Ramos (cell line): ENCODE measurements around the gene RAD51B.
"Not testable (repeated sequence)": the region's sequence is repeated elsewhere in the genome, so short reads cannot be mapped to it uniquely, and the experiment has no call there.

Experiments used
- in situ Hi-C: fragments of 300-500 bp; cut with MboI; formaldehyde crosslinking; loops from one replicate; pipeline ENCODE4 v1.14.3; 2022; ENCODE audit warnings: low sequenced_read_pairs; ENCODE audit not compliant: unreplicated experiment

RAD51B gene

GRCh38 chr14:67819563-67820421 lies at the start of gene RAD51B:
Gene RAD51B, plus strand, starts transcription at chr14:67819779.
- in situ Hi-C loops: no loop called here

DNA sequence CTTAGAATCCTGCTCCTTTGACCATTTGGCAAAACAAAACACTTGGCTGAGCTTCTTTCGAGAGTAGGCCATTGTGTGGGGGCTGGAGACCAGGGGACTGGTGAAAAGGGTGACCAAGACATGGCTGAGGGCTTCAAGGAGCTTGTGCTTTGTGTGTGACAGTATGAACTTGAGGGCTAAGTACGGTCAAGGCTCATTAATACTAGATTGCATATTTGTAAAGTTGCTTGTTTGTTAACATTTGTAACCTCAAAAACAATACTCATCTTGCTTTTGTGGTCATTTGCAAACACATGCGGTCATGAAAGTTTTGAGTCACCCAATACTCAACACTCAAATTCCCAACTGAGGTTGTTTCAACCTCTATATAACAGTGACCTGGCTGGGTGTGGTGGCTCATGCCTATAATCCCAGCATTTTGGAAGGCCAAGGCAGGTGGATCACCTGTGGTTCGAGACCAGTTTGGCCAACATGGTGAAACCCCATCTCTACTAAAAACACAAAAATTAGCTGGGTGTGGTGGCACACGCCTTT lies 45.7 kb upstream of the RAD51B start:
- in situ Hi-C loops: no loop called here

DNA sequence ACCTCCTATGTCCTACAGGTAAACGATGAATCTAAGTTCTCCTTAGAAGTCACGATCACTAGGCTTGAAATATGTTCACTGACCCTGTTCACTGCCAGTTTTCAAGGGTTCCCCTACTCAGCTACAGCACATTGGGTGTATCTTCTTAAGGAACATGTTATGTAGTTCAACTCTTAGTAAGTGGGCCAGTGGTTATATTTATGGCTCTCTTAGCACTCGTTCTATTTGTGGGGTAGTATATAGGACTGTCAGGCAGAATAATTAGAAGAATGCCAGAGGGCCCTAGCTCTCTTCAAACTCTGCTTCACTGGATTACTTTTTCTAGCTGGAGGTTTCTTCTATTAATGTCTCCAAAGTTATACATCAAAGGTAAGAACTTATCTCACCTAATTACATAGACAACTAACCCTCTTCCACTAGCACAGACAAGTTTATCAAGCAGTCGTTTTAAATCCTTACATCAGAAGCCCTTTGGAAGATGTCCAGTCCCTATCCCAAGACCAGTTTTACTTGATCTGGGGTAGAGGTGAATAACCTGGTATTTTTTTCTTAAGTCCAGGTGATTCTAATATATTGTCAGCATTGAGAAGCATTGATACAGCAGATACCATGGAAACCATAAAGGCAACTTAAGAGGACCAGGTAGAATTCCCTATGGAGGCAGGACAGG lies 42.8 kb upstream of the RAD51B start:
- in situ Hi-C loops: no loop called here

- in situ Hi-C loops: no loop called here
Measured at GRCh38 chr14:67778792-67779191, 40.8 kb upstream of the RAD51B start.

GRCh38 chr14:67782090-67782489 lies 37.5 kb upstream of the RAD51B start:
- in situ Hi-C loops: no loop called here

DNA sequence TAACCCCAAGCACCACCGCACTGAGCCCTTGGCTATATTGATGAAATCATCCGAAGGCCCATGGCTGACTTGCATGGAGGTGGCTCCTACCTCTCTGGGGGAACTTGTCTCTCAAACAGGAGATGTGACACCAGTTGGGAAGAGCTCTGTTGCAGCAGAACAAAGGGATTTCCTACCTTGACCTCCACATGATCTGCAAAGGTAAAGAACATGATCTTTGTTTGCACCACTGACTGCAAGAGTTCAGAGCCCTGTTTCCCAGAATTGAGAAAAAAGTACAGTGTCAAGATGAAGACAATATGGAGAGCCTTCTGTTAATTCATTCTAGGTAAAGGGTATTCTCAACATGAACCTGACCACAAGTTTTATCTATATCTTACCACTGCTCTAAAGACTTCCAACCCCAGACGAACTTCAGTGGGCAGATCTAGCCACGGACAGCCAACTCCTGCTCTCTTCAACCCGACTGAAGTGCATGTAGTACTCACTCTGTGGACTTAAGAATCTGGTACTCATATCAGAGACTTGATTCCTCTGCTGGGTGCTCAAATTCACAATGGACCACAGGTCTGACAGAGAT lies 35.2 kb upstream of the RAD51B start:
- in situ Hi-C loops: no loop called here

- in situ Hi-C loops: no loop called here
Measured at GRCh38 chr14:67785270-67786109, 34.1 kb upstream of the RAD51B start.

GRCh38 chr14:67787673-67788072 lies 31.9 kb upstream of the RAD51B start:
- in situ Hi-C loops: no loop called here

DNA sequence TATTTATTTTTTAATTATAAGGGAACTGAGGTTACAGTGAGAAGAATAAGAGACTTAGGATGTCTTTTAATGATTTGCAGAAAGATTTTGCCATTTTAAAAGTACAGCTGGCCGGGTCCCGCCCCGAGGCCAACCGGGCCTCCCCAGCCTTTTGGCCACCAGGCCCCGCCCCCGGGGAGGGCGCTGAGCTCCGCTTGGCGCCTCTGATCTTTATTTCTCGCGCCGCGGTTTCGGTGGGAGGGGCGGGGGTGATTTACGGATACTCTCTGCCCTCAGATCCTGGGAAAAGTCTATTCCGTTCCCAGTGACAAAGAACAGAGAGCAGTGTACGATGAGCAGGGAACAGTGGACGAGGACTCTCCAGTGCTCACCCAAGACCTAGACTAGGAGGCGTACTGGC lies 20.8 kb upstream of the RAD51B start:
- in situ Hi-C loops: no loop called here

GRCh38 chr14:67800743-67801142 lies 18.8 kb upstream of the RAD51B start:
- in situ Hi-C loops: no loop called here

DNA sequence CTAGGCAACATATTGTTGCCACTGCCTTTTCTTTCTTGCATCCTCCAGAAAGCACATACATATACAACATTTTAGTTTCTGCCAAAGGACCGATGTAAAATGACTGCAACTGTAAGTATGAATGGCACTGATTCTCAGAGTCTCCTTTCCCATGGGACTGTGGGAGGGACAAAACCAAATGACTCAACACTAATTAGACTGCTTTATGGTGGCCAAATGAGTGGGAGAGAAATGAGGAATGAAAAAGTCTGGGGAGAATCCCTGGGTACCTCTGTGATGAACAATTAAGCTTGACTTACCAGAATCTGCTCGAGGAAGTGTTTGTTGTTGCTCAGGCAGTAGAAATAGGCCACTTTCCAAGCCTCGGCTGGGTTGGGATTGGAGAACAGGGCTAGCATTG lies 13.3 kb upstream of the RAD51B start:
- in situ Hi-C loops: no loop called here

GRCh38 chr14:67814821-67815220 lies 4.8 kb upstream of the RAD51B start:
- in situ Hi-C loops: no loop called here

DNA sequence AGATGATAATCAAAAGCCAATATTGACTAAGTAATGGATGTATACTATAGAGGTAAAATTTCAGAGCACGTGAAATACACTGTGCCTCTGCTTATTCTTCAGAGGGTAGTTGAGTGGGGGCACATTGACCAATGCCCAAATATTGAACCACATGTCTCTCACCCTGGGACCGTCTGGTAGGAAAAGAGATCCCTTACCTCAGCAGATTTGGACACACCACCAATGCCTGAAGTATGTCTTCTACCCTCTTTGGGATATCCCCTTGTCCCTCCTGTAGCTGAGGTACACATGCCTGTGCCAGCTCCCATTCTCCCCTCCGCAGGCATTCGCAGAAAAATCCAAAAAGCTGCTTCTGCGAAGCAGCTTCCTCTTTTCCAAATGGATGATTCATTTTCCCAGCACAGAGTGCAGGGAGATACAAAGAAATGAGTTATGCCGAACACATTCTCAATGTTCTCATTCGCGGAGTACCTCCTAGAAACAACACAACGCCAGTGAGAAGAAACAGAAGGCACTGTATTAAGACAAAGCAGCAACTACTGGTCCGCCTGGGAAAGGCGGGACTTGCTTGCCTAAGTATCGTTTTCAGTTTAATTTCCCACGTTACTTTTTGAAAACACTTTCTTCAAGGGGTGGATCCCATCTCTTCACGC lies 3.9 kb upstream of the RAD51B start:
- in situ Hi-C loops: no loop called here

DNA sequence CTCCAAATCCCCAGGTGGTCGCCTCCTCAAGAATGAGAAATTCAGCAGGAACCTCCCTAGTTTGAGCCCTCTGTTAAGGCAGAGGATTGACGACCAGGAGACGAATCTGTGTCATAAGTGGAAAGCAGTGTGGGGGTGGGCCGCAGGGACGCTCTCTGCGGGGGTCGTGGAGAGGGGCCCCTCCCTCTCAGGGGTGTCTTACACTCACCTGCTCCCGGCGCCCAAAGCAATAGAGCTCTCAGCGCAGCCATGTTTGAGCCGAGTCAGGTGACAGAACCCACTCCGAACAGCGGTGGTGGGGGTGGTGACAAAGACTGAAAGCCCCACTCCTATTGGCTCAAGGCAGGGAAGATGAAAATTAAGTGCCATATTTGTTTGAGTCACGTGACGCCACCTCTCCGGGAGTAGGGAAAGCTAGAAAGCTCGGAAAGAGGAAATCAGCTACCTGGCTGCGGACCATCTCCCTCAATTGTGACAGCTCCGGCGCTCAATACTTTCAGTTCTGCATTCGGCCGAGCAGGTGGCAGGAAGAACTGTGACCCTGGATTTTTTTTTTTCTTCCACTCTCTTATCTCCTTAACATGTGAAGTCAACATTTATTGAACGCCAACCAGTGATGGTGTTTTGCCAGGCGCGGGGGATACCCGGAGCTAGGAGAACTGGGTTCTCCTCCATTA lies 3.1 kb upstream of the RAD51B start, which contains the start of gene ZFYVE26:
TSS of gene ZFYVE26 (minus strand) at position 265 of the 677 bp plus-strand sequence. CDS start 627 bp downstream, outside the sequence.
- in situ Hi-C loops: no loop called here

DNA sequence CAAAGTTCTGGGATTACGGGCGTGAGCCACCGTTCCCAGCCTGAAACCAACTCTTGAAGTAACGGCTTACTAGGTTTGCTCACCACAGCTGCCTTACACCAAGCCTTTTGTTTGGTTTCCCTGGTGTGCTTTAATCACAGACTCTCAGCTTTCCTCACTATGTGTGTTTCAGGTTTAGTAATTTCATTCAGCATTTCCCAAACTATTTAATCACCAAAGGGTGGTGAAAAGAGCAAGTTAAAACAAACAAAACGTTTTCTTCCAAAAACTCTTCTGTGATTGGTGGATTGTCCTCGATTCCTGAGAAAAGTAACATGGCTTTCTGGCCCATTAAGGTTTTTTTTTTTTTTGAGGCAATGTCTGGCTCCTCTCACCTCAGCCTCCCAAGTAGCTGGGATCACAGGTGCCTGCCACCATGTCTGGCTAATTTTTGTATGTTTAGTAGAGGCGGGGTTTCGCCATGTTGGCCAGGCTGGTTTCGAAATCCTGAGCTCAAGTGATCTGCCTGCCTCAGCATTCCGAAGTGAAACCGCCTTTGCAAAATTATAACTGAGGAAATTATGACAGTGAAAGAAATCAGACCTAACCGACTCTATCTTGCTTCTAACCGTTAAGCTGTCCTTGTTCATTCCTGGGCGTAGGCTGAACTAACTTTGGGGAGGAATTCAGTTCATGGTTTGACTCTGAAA lies 1.7 kb upstream of the RAD51B start:
- in situ Hi-C loops: no loop called here

GRCh38 chr14:67818476-67818875 lies 1.1 kb upstream of the RAD51B start:
- in situ Hi-C loops: not testable (repeated sequence)

DNA sequence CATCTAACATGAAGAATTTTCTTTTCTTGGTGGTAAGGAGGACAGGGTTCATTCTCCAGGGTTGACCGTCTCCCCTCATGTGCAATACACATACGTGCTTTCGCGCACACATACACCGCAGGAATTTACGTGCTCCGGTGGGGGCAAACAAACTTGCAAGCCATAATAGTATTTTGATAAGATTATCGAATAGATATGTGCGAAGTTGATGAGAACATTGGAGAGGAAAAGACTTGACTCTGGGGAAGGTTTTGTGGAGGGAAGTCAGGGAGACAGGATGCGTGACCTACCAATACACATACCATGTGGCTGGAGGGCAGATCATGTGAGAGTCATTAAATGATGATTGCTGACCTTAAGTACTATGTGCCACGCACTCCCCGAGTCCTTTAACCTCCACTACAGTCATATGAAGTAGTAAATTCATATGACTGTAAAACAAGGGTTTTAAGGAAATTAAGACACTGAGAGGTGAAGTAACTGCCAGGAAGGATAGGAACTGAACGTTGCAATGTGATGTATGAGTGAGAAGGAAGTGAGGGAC lies 921 bp downstream of the RAD51B start:
- in situ Hi-C loops: no loop called here

DNA sequence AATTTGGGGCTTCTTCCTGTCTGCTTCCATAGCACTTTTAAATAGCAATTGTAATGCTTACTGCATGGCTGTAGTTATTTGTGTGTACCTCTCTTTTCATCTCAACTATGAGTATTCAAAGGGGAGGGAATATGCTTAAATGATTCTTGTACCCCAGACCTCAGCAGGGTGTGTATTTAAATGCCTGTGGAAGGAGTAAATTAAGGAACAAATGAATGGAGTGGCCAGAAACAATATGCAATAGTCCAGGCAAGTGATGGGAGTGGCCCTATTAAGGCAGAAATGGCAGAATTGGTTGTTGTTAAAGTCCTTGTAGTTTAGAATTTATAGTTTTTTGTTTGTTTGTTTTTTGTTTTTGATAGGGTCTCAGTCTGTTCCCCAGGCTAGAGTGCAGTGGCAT lies 1.5 kb downstream of the RAD51B start:
- in situ Hi-C loops: no loop called here
